ENCODE measurements around the gene FAM210A. TPM values are rescaled to one million over a fixed set of nuclear protein-coding genes. Genes with fewer than 3 reads are reported as not detected.

Gene FAM210A
- total RNA-seq, 2 experiments from 2014 or later: 20.9 to 26.4 TPM

Other genes starting within 250 kb of the FAM210A start
- 10 to 100 TPM; 28.0 to 35.5 TPM for gene RNMT, start 115 bp upstream of the FAM210A start, total RNA-seq
- gene MC5R, start 97.6 kb upstream of the FAM210A start, total RNA-seq: under 1 TPM in 1 of 2 experiments, not detected in 1; 0.12 TPM
- gene MC2R, start 189.0 kb upstream of the FAM210A start, total RNA-seq: not detected

Measured in activated CD8-positive, alpha-beta memory T cell treated with anti-CD3 and anti-CD28 coated beads, Interleukin-2, amount 10 ng/mL, durations not matched to agents 7 days and 5 days (primary cell).